ENCODE results near the gene GPC5.
"Not testable (repeated sequence)": the region's sequence is repeated elsewhere in the genome, so short reads cannot be mapped to it uniquely, and the experiment has no call there.

The GPC5 gene

DNA sequence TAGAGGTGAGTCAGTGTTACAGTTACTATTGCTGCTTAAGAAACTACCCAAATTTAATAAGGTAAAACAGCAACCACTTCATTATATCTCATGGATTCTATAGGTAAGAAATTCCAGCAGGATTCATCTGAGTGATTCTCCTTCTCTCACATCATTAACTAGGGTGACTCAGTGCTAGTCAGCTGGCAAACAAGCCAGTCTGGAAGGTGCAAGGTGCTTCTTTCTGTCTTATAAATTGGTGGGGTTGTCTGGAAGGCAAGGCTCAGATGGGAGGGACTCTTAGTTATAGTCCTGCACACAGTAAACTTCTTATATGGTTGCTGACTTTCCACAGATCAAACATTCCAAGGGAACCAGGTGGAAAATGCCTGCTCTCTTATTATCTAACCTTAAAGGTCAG lies 484.5 kb downstream of the GPC5 start:
- no peak for DNase-seq

DNA sequence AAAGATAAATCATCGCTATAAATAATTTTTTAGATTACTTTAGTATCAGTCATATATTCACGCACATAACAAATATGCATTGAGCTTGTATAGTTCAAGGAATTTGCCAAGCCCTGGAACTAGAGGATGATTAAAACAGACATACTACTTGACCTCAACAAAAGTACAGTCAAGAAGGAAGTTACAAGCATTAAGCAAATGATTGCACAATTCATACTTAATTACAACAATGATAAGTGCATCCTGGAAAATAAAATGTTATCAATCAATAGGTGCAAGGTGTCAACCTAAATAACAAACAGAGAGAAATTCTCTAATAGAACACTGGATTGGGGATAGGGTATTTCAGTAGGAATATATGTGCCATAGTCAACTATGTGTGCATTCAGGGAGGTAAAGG lies 491.2 kb downstream of the GPC5 start:
- DNase-seq = no peak

DNA sequence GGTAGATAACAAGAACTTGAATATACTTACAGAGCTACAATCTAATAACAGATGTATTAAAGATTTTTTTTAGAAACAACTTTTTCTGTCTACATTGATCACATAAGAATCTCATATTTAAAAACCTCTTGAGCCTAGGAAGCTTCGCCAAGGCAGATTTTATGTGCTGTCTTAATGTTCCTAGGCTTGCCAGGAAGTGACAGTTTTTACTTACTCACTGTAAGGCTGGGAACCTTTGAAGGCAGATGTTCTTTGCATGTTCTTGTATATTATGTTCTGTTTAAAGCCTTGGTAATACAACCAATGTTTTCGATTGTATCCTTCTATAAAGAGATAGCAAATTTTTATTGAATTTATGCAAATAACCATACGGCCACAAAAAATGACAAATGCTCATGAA lies 492.7 kb downstream of the GPC5 start:
- DNase-seq = no peak

DNA sequence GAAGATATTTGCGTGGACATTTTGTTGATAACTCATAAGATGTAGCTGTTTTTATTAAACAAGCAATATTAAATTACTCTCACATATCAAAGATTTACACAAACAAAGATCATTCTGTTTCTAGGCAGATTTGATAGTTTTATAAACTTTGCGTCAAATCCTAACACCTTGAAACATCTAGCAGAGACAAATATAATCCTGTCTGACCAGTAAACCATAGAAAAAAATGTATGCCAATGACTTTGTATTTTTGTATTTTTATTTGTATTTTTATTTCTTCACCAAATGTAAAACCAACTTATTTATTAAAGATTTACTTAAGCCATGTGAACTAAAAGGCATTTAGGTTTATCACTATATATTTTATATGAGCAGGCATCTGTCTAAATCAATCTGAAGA lies 494.6 kb downstream of the GPC5 start:
- DNase-seq = no peak

DNA sequence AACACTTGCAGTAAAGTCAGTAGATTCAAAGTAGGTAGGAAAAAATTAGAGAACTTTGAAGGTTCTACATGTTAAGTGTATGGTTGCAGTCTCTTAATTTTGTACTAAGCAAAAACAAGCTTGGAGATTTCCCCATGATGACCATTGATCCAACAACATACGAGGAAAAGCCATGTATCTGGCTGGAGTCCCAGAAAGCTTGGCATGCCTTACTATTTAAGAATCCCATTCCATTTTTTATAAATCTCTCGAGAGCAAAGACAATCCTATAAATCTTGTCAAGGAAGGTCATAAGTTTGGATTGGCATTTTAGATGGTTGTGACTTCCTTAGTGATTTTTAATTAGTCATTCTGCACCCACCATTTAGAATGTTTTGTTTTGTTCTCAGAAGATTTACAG lies 495.9 kb downstream of the GPC5 start:
- no peak for DNase-seq

DNA sequence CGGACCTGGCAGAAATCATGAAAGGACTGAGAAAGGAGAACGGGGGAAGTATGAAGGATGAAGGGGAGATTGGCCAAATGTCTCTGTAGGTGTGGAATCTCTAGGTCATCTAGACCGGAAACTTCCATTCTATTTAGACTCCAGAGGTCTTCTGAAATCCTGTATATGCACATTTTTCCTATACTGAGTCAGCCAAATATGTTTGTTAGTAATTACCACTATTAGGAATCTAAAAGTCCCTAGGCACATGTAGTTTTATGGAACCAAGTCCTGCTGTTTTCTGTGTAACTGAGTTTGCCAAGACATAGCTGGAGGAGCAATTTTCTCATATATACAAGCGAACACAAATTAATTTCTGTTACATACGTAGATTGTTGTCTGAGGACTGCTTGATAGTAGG lies 498.1 kb downstream of the GPC5 start:
- DNase-seq = no peak

DNA sequence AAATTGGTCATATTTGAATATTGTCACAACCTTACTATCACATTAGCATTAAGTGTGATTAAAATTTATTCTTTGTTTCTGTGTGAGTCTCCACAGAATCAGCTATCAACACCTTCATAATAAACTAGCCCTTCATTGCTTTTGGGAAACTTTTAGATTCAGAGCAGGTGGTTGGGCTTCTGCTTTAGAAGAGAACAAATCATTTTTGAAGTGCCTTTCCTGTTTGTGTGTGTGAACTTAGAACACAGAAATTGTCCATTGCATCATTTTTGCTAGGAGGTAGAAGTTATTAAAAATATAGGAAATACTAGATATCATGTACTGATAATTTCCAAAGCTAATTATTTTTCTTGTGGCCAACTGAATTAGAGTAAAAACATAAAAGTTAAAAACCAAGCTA lies 500.6 kb downstream of the GPC5 start:
- DNase-seq = not testable (repeated sequence)

DNA sequence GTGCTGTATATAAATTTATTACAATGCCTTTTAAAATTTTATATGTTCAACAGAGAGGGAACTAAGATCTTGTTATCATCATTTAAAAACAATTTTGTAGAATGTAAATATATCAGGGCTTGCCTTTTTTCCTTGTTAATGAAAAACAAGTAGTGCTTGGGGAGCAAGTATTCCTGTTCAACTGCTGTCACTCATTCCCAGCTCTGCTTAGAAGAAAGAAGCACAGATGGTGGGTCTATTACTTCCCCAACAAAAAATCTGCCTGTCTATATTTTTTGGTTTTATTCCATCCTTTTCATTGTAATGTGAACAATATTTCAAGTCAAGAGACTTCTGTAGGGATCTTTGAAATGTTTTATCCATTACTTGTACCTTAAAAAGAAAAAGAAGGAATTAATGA lies 503.9 kb downstream of the GPC5 start:
- DNase-seq = no peak

DNA sequence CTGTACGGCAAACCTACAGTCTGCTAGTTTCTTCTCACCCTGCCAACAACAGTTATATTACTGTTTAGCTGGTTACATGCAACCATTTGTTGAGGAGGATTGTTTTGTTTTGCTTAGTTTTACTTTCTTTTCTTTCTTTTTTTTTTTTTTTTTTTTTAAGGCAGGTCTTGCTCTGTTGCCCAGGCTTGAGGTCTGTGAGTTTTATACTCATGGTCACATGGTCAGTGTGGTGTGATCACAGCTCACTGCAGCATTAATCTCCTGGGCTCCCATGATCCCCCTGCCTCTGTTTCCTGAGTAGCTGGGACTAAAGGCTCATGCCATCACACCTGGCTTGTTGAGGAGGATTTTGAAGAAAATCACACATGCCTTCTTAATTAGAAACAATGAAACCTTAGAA lies 505.6 kb downstream of the GPC5 start:
- no peak for DNase-seq

DNA sequence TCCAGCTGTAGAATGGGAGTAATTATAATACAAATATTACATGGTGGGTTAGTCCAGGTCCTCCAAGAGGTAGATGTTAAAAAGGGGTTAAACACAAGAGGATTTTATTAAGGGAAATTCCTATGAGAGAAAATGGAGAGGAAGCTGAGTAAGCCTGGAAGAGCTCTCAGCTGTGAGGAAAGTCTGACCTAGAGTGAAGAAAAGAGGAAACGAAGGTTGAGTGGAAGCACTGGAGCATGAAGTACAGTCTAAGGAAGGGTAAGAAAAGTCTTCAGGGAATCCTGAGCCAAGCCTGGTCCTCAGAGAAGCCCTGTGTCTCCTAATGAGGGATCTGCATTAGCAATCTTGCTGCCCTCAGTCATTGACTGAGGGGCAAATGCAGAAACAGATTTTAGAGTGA lies 506.2 kb downstream of the GPC5 start:
- DNase-seq = no peak

DNA sequence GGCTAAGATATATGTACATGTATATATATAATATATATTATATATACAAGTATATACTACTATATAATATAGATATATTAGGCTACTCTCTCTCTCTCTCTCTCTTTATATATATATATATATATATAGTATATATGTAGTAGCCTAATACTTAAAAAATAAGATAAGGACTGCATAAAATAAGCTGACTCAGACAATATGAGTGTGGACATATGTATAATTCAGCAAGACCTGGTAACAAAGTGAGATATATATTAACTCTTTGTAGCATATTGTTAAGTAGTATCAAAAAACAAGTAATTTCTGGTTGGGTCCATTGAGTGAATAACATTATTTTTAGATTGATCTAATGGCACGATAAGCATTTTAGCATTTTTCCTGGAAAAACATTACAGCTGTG lies 509.0 kb downstream of the GPC5 start:
- DNase-seq = no peak

DNA sequence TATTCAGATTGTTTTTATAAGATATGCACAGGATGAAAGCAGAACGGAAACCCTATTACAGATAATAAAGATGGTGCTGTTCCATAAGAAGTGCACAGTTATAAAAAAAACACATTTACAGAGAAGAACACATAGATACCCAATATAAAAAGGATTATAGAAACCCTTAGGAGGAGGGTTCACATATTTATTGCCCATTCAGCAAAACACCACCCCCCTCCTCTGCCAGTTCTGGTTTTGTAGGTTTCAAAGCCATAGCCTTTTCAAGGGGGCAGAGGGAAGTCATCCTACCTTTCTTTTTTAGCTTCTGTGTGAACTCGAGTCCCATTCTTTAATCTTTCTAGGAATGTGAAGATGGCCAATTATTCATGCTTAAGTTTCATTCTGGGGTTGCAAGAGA lies 511.2 kb downstream of the GPC5 start:
- DNase-seq = no peak

DNA sequence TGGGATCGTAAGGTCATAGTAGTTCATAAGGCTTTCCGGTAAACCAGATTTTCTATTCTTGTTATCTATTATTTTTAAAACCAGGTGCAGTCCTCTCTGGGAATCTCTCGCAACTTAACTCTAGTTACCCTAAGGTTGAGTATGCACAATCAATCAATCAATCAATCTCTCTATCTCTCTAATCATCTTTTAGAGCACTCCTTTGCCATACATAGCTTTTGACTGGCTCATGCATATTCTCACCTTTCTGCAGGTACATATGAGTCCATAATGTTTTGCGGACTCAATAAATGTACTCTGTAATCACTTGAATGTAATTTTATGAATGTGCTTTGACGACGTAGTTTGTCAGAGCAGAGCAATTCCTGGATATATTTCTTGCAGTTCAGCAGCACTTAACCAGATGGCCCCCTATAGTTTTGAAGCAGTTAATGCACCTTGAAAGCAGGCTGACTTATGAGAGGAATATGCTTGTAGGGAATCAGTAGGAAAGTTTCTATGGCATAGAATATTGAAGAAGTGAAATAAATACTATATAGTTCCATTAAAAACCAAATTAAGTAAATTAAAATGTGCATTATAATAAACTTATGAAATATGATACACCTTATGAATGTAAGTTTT lies 524.7 kb downstream of the GPC5 start:
- DNase-seq = no peak

DNA sequence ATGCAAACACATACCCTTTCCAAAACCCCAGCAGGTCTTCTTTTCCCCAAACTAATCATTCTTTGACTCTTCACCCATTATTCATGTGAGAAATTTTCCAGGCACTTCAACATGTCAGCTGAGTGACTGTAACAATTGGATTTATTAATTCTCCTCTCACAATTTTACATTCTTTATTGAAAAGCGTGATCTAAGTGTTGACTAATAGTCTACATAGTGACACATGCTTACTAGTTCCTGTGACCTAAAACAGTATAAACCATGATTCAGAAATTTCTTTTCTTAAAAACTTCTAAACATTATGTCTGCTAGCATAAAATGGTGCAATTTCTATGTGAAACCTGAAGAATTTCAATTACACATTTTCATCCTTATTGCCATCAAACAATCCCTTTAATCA lies 532.3 kb downstream of the GPC5 start:
- no peak for DNase-seq

DNA sequence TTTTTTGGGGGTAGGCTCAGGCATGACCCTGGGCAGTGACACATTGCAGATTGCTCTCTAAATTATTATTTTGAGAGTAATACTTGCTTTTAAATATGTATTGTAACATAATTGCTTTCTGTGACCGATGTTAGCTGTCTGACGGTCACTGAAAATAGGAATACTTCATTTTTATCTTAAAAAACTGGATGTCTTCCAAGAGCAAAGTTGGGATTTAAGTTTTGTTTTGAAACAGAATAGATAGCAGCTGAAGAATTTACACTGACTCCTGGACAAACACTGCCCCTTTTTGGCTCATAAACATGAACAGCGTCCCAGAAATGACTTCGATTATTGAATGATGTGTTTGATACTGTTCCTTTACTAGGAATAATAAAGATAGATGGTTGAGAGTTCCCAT lies 535.9 kb downstream of the GPC5 start:
- no peak for DNase-seq

DNA sequence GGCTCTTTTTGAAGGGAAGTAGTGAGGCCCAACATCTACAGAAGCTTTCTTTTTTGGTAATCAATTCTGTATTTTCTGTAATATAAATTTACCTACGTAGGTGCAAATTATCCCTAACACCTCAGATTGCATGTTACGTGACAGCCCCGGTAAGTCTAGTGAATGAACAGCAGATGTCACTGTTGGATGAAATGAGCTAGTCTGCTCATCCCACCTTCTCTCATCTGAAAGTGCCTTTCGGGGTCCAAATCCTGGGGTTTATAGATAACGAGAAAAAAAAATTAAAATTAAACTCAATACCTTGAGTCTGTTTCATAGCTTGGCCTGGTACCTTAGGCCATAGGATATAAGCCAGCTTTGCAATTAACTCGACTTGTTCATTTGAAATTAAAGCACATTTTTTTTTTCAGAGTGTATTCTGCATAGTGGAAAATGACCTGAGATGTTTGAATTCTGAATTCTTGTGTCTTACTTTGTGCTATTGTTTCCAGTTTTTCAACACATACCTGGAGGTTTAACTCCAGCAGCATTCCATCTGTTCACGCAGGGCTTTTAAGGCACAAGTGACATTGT lies 548.2 kb downstream of the GPC5 start:
- peak; percentile 13 for DNase-seq

DNA sequence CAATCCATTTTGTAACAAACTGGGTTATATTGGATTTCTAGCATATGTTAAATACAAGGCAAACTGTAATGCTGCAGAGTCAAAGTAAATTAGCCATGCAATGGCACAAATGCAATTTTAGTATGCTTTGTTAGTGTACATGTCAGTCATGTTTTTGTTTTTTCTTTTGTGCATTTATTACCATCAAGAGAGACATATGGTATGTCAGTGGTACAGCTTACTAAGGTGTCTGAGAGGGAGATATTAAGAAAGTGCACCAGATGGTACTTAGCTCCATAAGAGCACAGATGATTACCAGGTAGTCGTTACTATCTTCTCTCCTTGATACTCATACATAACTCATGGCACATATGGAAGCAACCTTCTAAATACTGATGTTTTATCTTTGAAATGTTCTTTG lies 550.3 kb downstream of the GPC5 start:
- DNase-seq = no peak

DNA sequence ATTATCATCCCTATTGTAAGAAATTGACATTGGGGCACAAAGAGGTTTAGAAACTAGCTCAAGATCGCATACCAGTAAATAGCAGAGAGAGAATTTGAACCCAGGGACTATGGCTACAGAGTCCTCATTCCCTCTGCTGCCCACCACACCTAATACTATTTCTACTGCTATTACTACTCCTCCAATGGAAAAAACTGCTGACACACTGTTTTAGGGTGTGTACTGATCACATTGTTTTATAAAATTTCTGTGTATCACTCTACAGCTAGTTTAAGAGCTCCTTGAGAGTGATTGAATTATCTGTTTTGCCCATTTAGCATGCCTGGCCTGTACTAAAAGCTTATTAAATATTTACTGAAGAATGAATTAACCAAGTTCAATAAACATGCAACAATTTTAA lies 552.4 kb downstream of the GPC5 start:
- DNase-seq = no peak

DNA sequence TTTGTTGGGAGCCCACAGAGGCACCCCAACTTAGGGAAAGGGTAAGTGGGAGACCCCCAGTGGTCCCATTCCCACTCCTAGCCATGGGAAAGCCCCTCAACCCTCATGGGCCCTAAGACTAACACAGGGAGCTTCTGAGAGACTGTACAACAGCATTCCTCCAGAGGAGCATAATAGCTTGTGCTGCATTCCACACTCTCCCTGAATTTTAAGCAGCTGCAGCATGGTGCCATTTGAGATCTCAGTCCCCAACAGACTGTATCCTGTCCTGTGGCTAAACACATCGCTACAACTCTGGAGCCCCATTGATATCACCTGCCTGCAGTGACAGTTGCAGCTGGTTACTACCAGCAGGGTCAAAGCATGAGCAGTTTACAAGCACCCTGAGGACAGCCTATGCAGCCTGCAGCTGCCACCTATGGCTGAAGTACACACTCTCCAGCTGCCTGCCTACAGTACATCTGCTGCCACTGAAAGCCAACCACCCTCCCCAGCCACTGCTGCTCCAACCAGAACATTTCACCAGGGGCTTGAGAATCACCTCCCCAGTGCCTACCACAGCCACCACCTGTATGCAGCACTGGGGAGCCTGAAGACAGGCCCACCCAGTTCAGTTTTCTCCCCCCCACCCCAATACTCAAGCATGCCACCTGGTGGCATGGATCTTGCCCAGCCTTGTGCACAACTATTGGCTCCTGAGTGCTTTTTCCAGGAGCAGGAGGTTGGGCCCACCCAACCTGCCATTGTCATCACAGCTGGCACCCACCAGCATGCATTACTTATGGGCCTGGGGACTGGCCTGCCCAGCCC lies 557.3 kb downstream of the GPC5 start:
- no peak for DNase-seq

DNA sequence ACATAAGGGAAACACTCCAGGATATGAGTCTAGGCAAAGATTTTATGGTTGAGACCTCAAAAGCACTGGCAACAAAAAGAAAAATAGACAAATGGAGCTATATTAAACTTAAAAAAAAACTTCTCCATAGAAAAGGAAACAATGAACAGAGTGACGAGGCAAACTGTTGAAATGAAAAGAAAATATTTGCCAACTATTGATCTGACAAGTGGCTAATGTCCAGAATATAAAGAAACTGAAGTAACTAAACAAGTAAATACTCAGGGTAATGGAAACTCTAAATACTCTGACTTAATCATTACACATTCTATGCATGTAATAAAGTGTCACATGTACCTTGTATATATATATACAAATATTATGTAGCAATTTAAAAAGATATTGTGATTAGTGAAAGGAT lies 562.5 kb downstream of the GPC5 start:
- DNase-seq = no peak

DNA sequence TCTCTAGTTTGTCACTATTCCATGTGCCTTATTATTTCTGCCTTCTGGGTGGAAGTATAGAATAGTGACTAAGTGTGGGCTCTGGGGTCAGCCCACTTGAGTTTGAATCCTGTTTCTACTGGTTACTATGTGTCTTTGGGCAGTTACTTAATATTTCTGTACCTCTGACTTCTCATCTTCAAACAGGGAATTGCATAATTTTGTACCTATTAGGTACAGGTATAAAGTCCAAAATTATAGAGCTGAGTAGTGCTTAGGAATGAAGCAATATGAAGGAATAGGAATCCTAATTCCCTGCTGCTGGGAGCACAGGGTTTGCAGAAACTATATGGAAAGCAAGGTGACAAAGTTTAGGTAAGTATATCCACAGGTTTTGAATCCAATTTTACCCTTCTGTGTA lies 564.5 kb downstream of the GPC5 start:
- no peak for DNase-seq

DNA sequence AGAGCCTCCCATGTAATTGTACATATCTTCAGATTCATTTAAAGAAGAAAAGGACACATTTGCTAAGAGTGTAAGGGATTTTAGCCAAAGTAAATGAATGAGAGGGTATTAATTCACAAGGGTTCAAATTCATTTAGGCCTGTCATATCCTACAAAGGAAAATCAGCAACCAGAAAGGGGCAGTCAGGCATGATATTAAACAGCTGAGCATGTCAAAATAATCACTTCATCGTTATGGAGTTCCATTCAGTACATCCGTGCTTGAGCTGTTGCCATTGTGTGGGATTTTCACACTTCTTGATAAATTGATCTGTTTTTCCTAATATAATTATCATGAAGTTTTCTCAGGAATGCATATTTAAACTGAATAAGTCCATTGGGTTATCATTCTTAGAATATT lies 567.1 kb downstream of the GPC5 start:
- DNase-seq = no peak

DNA sequence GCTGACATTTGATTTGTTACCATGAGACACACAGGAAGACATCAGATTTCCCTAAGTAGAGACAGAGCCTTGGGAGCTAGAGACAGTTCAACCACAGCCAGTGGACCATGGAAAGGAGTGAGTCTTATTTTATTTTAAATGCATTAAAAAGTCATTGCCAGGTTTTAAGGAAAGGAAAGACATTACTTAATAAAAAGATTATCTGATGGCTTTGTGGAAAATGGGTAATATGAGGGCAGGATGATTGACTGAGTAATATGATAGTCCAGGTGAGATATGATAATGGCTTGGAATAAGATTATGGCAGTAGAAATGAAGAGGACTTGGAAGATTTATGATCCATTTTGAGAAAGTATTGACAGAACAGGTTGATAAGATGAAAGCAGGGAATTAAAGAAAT lies 580.1 kb downstream of the GPC5 start:
- no peak for DNase-seq
